AG04450 (cell line): ENCODE results near the gene TEX261. TPM values are rescaled to one million over a fixed set of nuclear protein-coding genes. Genes with fewer than 3 reads are reported as not detected.

Experiments
- CTCF ChIA-PET: fragments of 300-600, 350-600 bp; formaldehyde crosslinking; extraction: SDS; loops from one replicate; lab custom pipeline; 2022; ENCODE audit warnings: antibody characterized with exemption, inconsistent platforms; lab: Charles Lee
- POLR2A ChIA-PET: fragments of 350-600 bp; formaldehyde crosslinking; extraction: SDS; loops from one replicate; lab custom pipeline; 2021; ENCODE audit warnings: antibody characterized with exemption, inconsistent platforms; lab: Yijun Ruan, JAX
- DNase-seq: peaks from one replicate; pipeline ENCODE4 v3.0.0-alpha.2; 2011; ENCODE audit warnings: low read depth, low spot score
- H3K27ac ChIP-seq: one replicate; pipeline ENCODE4 v1.5.1; 2012; ENCODE audit warnings: low read depth, low read length, control low read depth
- H3K27me3 ChIP-seq: one replicate; pipeline ENCODE4 v1.6.0; 2012; ENCODE audit warnings: low read length; ENCODE audit not compliant: control insufficient read depth, insufficient read depth
- H3K4me3 ChIP-seq: 2 replicates; pipeline ENCODE4 v1.5.1; 2011; ENCODE audit warnings: mild to moderate bottlenecking, low read depth, low read length, control low read depth
- H3K9me3 ChIP-seq: 2 replicates; pipeline ENCODE4 v1.5.1; 2012; ENCODE audit warnings: low read length; ENCODE audit not compliant: control insufficient read depth, insufficient read depth
- CTCF ChIP-seq: IDR thresholded peaks from 2 replicates; pipeline ENCODE4 v1.5.1; 2011; ENCODE audit warnings: low read depth, low read length, control low read depth, inconsistent platforms
- polyA plus RNA-seq: library from polyadenylated mRNA; depleted of rRNA; stranded (reverse); fragments of >200 nt; gene quantifications from 2 replicates; pipeline ENCODE4 v1.2.3, GENCODE V29; 2011

The TEX261 gene
- polyA plus RNA-seq, 1 experiment: 106 TPM

DNA sequence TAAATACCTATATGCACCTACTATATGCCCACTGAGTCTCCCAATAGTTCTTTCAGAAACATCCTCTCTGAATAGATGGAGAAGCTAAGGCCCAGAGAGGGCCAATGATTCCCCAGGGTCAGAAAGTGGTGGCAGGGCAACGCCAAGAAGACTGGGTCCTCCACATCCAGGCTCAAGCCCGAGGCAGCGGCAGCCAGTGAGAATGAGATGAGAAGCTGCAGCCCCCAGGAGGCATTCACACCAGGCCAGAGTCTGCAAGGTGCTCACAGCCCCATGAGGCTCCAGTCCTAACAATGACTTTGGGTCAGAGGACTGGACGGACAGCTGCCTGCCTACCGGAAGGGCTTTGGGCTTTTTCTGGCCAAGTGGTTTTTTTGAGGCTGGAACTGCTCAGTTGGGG lies 3.5 kb downstream of the TEX261 start:
- no peak overlapping the region for H3K4me3 ChIP-seq
- ChIA-PET POLR2A (no interaction called here), CTCF (interaction anchor here (2.8 kb wide), 1 partner anchor 11 kb away, joined by 14 read pairs; no protein-coding TSS in a partner anchor)
- no peaks in the 10 kb centered on the region for H3K27me3 ChIP-seq
- TF ChIP-seq CTCF: no peak
- no peak overlapping the region for H3K27ac ChIP-seq
- no peaks in the 10 kb centered on the region; the same call in 1 of the 2 replicates for H3K9me3 ChIP-seq
- no peak for DNase-seq

GRCh38 chr2:70990216-70990615 lies 4.5 kb downstream of the TEX261 start:
- ChIA-PET CTCF (no interaction called here), POLR2A (no interaction called here)
- no peak for TF ChIP-seq CTCF
- Histone ChIP-seq H3K4me3 (no peak overlapping the region), H3K27me3 (no peaks in the 10 kb centered on the region), H3K27ac (no peak overlapping the region), H3K9me3 (no peaks in the 10 kb centered on the region; the same call in 1 of the 2 replicates)
- no peak for DNase-seq

- ChIA-PET CTCF (interaction anchor here (1.1 kb wide), 1 partner anchor 12 kb away, joined by 3 read pairs; no protein-coding TSS in a partner anchor), POLR2A (no interaction called here)
- no peak for TF ChIP-seq CTCF
- Histone ChIP-seq H3K4me3 (no peak overlapping the region), H3K27me3 (no peaks in the 10 kb centered on the region), H3K27ac (no peak overlapping the region), H3K9me3 (no peaks in the 10 kb centered on the region)
- no peak for DNase-seq
Observed at GRCh38 chr2:70988726-70989648, 5.7 kb downstream of the TEX261 start.

DNA sequence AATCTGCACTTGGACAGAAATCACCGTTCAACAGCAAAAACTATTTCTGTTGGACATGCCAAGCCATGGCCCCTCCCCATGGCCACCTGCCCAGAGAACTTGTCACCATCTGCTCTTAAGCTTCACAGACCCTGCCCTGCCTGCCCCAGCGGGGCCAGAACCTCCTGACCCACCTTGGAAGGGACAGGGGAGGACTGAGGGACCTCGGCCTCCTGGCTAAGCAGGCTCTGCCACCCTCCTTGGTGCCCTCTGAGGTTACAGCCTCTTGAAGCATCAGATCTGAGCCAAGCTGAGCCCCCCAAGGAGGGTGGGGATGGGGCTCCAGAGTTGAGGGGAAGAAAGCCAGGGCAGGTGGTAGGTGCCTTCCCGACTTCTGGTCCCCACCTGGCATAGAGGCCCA lies 6.5 kb downstream of the TEX261 start:
- no peak for DNase-seq
- no peak overlapping the region for H3K27ac ChIP-seq
- TF ChIP-seq CTCF: no peak
- no peaks in the 10 kb centered on the region for H3K27me3 ChIP-seq
- ChIA-PET POLR2A (no interaction called here), CTCF (no interaction called here)
- H3K9me3 ChIP-seq: no peaks in the 10 kb centered on the region
- H3K4me3 ChIP-seq: no peak overlapping the region

DNA sequence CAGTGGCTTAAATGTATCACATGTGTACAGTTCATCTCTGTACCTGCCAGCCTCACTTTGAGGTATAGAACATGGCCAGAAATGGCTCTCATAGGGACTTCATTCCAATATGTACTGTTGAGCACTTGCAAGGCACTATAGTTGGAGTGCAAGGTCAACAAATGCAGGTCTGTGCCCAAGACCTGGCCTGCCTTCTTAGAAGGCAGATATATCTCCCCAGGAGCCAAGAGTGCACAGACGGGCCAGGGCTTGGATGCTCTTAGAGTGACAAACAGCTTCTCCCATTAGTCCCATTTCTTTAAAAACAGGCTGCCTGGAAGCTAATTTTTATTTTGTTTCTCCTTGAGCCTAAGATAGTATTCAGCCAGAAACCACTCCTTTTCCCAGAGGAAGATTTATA lies 7.3 kb downstream of the TEX261 start:
- Histone ChIP-seq H3K9me3 (no peaks in the 10 kb centered on the region), H3K27me3 (no peaks in the 10 kb centered on the region), H3K27ac (no peak overlapping the region), H3K4me3 (no peak overlapping the region)
- ChIA-PET CTCF (no interaction called here), POLR2A (no interaction called here)
- no peak for DNase-seq
- no peak for TF ChIP-seq CTCF
